ENCODE results near the gene SMYD4.
"Not testable (repeated sequence)": the region's sequence is repeated elsewhere in the genome, so short reads cannot be mapped to it uniquely, and the experiment has no call there.

Gene SMYD4

GRCh38 chr17:1783834-1784611 lies 45.7 kb downstream of the SMYD4 start:
- Histone ChIP-seq H3K9me3 (no peaks in the 10 kb centered on the region), H3K36me3 (replicated peaks) (peaks cover 36% of the 10 kb centered on the region), H3K4me3 (no peak overlapping the region), H3K4me1 (no peaks in the 10 kb centered on the region), H3K27me3 (ENCODE audit: low read depth) (no peaks in the 10 kb centered on the region)
- in situ Hi-C loops (cut with MboI; ENCODE audit: low sequenced_read_pairs) = no loop called here
- no peak for DNase-seq (ENCODE audit: low spot score in 2 of 2)

GRCh38 chr17:1783271-1783670 lies 46.4 kb downstream of the SMYD4 start:
- in situ Hi-C loops (cut with MboI; ENCODE audit: low sequenced_read_pairs) = no loop called here
- DNase-seq (ENCODE audit: low spot score in 2 of 2) = no peak
- Histone ChIP-seq H3K36me3 (replicated peaks) (peaks cover 42% of the 10 kb centered on the region), H3K27me3 (ENCODE audit: low read depth) (no peaks in the 10 kb centered on the region), H3K9me3 (no peaks in the 10 kb centered on the region), H3K4me1 (no peaks in the 10 kb centered on the region), H3K4me3 (no peak overlapping the region)

- Histone ChIP-seq H3K4me1 (no peaks in the 10 kb centered on the region), H3K4me3 (no peak overlapping the region), H3K36me3 (replicated peaks) (peaks cover 51% of the 10 kb centered on the region), H3K27me3 (ENCODE audit: low read depth) (no peaks in the 10 kb centered on the region), H3K9me3 (no peaks in the 10 kb centered on the region)
- in situ Hi-C loops (cut with MboI; ENCODE audit: low sequenced_read_pairs) = no loop called here
- no peak for DNase-seq (ENCODE audit: low spot score in 2 of 2)
Observed at GRCh38 chr17:1782171-1782567, 47.5 kb downstream of the SMYD4 start.

GRCh38 chr17:1779571-1780131 lies 50.1 kb downstream of the SMYD4 start:
- H3K27me3 ChIP-seq (ENCODE audit: low read depth) = no peaks in the 10 kb centered on the region
- peaks cover 68% of the 10 kb centered on the region for H3K36me3 ChIP-seq (replicated peaks)
- in situ Hi-C loops (cut with MboI; ENCODE audit: low sequenced_read_pairs) = no loop called here
- no peaks in the 10 kb centered on the region for H3K4me1 ChIP-seq
- DNase-seq (ENCODE audit: low spot score in 2 of 2) = no peak
- no peak overlapping the region for H3K4me3 ChIP-seq
- no peaks in the 10 kb centered on the region for H3K9me3 ChIP-seq

GRCh38 chr17:1776857-1777256 lies 52.8 kb downstream of the SMYD4 start:
- H3K36me3 ChIP-seq (replicated peaks) = peaks cover 78% of the 10 kb centered on the region
- H3K9me3 ChIP-seq = no peaks in the 10 kb centered on the region
- no peak overlapping the region for H3K4me3 ChIP-seq
- in situ Hi-C loops (cut with MboI; ENCODE audit: low sequenced_read_pairs) = no loop called here
- no peaks in the 10 kb centered on the region for H3K4me1 ChIP-seq
- no peaks in the 10 kb centered on the region for H3K27me3 ChIP-seq (ENCODE audit: low read depth)
- DNase-seq (ENCODE audit: low spot score in 2 of 2) = no peak

- Histone ChIP-seq H3K36me3 (replicated peaks) (peaks cover 81% of the 10 kb centered on the region), H3K4me1 (no peaks in the 10 kb centered on the region)
- DNase-seq (ENCODE audit: low spot score in 2 of 2) = no peak
Observed at GRCh38 chr17:1776328-1776727, 53.4 kb downstream of the SMYD4 start.

GRCh38 chr17:1774390-1775176 lies 55.1 kb downstream of the SMYD4 start:
- in situ Hi-C loops (cut with MboI; ENCODE audit: low sequenced_read_pairs) = no loop called here
- Histone ChIP-seq H3K36me3 (replicated peaks) (peaks cover 81% of the 10 kb centered on the region), H3K4me1 (no peaks in the 10 kb centered on the region), H3K27me3 (ENCODE audit: low read depth) (no peaks in the 10 kb centered on the region), H3K4me3 (no peak overlapping the region), H3K9me3 (no peaks in the 10 kb centered on the region)
- no peak for DNase-seq (ENCODE audit: low spot score in 2 of 2)

More at GRCh38 chr17:1776328-1776727, 53.4 kb downstream of the SMYD4 start:
- Histone ChIP-seq H3K9me3 (no peaks in the 10 kb centered on the region), H3K27me3 (ENCODE audit: low read depth) (no peaks in the 10 kb centered on the region), H3K4me3 (no peak overlapping the region)
- in situ Hi-C loops (cut with MboI; ENCODE audit: low sequenced_read_pairs) = no loop called here

GRCh38 chr17:1773696-1774181 lies 56.0 kb downstream of the SMYD4 start:
- Histone ChIP-seq H3K4me3 (no peak overlapping the region), H3K4me1 (no peaks in the 10 kb centered on the region), H3K36me3 (replicated peaks) (peaks cover 76% of the 10 kb centered on the region), H3K9me3 (no peaks in the 10 kb centered on the region), H3K27me3 (ENCODE audit: low read depth) (no peaks in the 10 kb centered on the region)
- no peak for DNase-seq (ENCODE audit: low spot score in 2 of 2)
- in situ Hi-C loops (cut with MboI; ENCODE audit: low sequenced_read_pairs) = no loop called here

GRCh38 chr17:1773000-1773695 lies 56.6 kb downstream of the SMYD4 start:
- H3K27me3 ChIP-seq (ENCODE audit: low read depth); H3K9me3 ChIP-seq; H3K4me3 ChIP-seq; in situ Hi-C loops (cut with MboI; ENCODE audit: low sequenced_read_pairs); H3K4me1 ChIP-seq; DNase-seq (ENCODE audit: low spot score in 2 of 2): not testable (repeated sequence)
- peaks cover 70% of the 10 kb centered on the region for H3K36me3 ChIP-seq (replicated peaks)

- Histone ChIP-seq H3K4me1 (no peaks in the 10 kb centered on the region), H3K4me3 (no peak overlapping the region), H3K9me3 (no peaks in the 10 kb centered on the region), H3K27me3 (ENCODE audit: low read depth) (no peaks in the 10 kb centered on the region), H3K36me3 (replicated peaks) (peaks cover 43% of the 10 kb centered on the region)
- in situ Hi-C loops (cut with MboI; ENCODE audit: low sequenced_read_pairs) = no loop called here
- DNase-seq (ENCODE audit: low spot score in 2 of 2) = no peak
Observed at GRCh38 chr17:1769822-1770477, 59.8 kb downstream of the SMYD4 start.

GRCh38 chr17:1767358-1767757 lies 62.3 kb downstream of the SMYD4 start:
- Histone ChIP-seq H3K27me3 (ENCODE audit: low read depth) (no peaks in the 10 kb centered on the region), H3K4me3 (no peak overlapping the region), H3K36me3 (replicated peaks) (peaks cover 19% of the 10 kb centered on the region), H3K9me3 (no peaks in the 10 kb centered on the region), H3K4me1 (peaks cover 20% of the 10 kb centered on the region)
- no peak for DNase-seq (ENCODE audit: low spot score in 2 of 2)
- in situ Hi-C loops (cut with MboI; ENCODE audit: low sequenced_read_pairs) = no loop called here

- Histone ChIP-seq H3K27me3 (ENCODE audit: low read depth) (no peaks in the 10 kb centered on the region), H3K36me3 (replicated peaks) (peaks cover 11% of the 10 kb centered on the region), H3K4me1 (peaks cover 25% of the 10 kb centered on the region), H3K4me3 (no peak overlapping the region), H3K9me3 (no peaks in the 10 kb centered on the region)
- DNase-seq (ENCODE audit: low spot score in 2 of 2) = no peak
- in situ Hi-C loops (cut with MboI; ENCODE audit: low sequenced_read_pairs) = no loop called here
Observed at GRCh38 chr17:1766382-1767135, 63.1 kb downstream of the SMYD4 start.

- H3K27me3 ChIP-seq (ENCODE audit: low read depth) = no peaks in the 10 kb centered on the region
- DNase-seq (ENCODE audit: low spot score in 2 of 2) = no peak
- H3K9me3 ChIP-seq = no peaks in the 10 kb centered on the region
- peaks cover 26% of the 10 kb centered on the region for H3K4me1 ChIP-seq
- in situ Hi-C loops (cut with MboI; ENCODE audit: low sequenced_read_pairs) = no loop called here
- no peak overlapping the region for H3K4me3 ChIP-seq
- H3K36me3 ChIP-seq (replicated peaks) = peaks cover 10% of the 10 kb centered on the region
Observed at GRCh38 chr17:1765576-1765975, 64.1 kb downstream of the SMYD4 start.
